Heart left ventricle (tissue), 16 donors: ENCODE measurements around the gene KANSL3. TPM values are rescaled to one million over a fixed set of nuclear protein-coding genes. Genes with fewer than 3 reads are reported as not detected.

Experiments
- ATAC-seq, 4 donors: fragments of 200-7000 bp; cut with Tn5 transposase; one replicate each; pipeline ENCODE4 v1.9.1; 2020 to 2022; ENCODE audit warnings: moderate library complexity in 4 of 4, mild to moderate bottlenecking in 3 of 4, moderate number of reproducible peaks in 1 of 4
- DNase-seq, 5 donors: peaks; one replicate each; pipeline ENCODE4 v3.0.0-alpha.2; 2020
- H3K27ac ChIP-seq, 12 donors: fragments of 200-600 bp; sonication (generic) in 4 of 12; one replicate each; pipeline versions ENCODE4 v1.5.0 to v1.8.0; 2016 to 2022; ENCODE audit warnings: mild to moderate bottlenecking in 2 of 12
- H3K27me3 ChIP-seq, 9 donors: fragments of 200-600 bp; sonication (generic) in 2 of 9; one replicate each; pipeline versions ENCODE4 v1.5.1 to v1.8.0; 2016 to 2022; ENCODE audit warnings: mild to moderate bottlenecking in 3 of 9
- H3K36me3 ChIP-seq, 9 donors: fragments of 200-600 bp; sonication (generic) in 2 of 9; one replicate each; pipeline versions ENCODE4 v1.5.0 to v1.8.0; 2018 to 2022; ENCODE audit warnings: mild to moderate bottlenecking in 2 of 9
- H3K4me1 ChIP-seq, 12 donors: fragments of 200-600 bp; sonication (generic) in 4 of 12; one replicate each; pipeline versions ENCODE4 v1.5.0 to v1.8.0; 2016 to 2022; ENCODE audit warnings: mild to moderate bottlenecking in 3 of 12
- H3K4me3 ChIP-seq, 12 donors: fragments of 200-600 bp; sonication (generic) in 4 of 12; one replicate each; pipeline versions ENCODE4 v1.5.0 to v1.8.0; 2017 to 2022; ENCODE audit warnings: mild to moderate bottlenecking in 9 of 12, moderate library complexity in 4 of 12
- H3K9me3 ChIP-seq, 12 donors: fragments of 200-600 bp; sonication (generic) in 4 of 12; one replicate each; pipeline versions ENCODE4 v1.5.0 to v1.8.0; 2016 to 2022; ENCODE audit warnings: mild to moderate bottlenecking in 1 of 12
- POLR2A ChIP-seq, 2 donors: fragments of 450-650 bp; IDR thresholded peaks; one replicate each; pipeline ENCODE4 v1.6.1; 2017; ENCODE audit warnings: antibody characterized with exemption in 2 of 2, mild to moderate bottlenecking in 2 of 2, moderate library complexity in 2 of 2
- WGBS, 4 donors: extraction: QIAGEN DNeasy Blood & Tissue Kit in 2 of 4; methylation state at CpG; one replicate each; pipeline versions ENCODE4 v1.1.5 to v1.1.7; 2013 to 2018; 5-methylcytosine and 5-hydroxymethylcytosine counted together
- intact Hi-C, 10 donors: fragments of 100-400 bp; cut with DNase I; formaldehyde crosslinking; loops; one replicate each; pipeline versions ENCODE4 v1.11.1 to v1.14.2; 2022
- polyA plus RNA-seq, 2 donors: library from polyadenylated mRNA; stranded (reverse); fragments of 200-250 nt; gene quantifications; one replicate each; pipeline ENCODE4 v1.2.3, GENCODE V29; 2013
- total RNA-seq, 9 donors: library from RNA; depleted of rRNA in 2 of 9; stranded (reverse); fragments of >200 nt in 2 of 9; fragmentation: NEBNext Ultra II Directional in 3 of 9; extraction: Animal tissue kit (Norgen Biotek cat#: 25700) in 3 of 9; gene quantifications; one replicate each; pipeline versions ENCODE4 v1.1.0 to v1.2.4, GENCODE V29; 2016 to 2023
- TF ChIP-seq, protein P1 (sequence below), 12 donors: fragments of 200-600 bp; sonication (generic) in 4 of 12; IDR thresholded peaks; one replicate each; pipeline versions ENCODE4 v1.5.0 to v1.8.0; 2018 to 2022; ENCODE audit warnings: antibody characterized with exemption in 12 of 12, mild to moderate bottlenecking in 5 of 12
- donor health status: ischemic (EF 13 %, LVEDD 7.1; RV severe dilation, severe dysfunction).
- donor health status: healthy with polysubstance abuse.
- donor health status: DM: no; HTN: yes; CAD: no.
- donor health status: DM: no; HTN: no; CAD: no.
- donor health status: ischemic (EF 25% LVEDD 6.9; RV normal size, moderate dysfunction).
- donor health status: ischemic (EF 25% LVEDD 5.7; RV mildly dilated, moderate dysfunction).
- donor health status: healthy.
- donor health status: DM: yes; HTN: yes; CAD: no.
- donor health status: ischemic (EF 35%, LVEDD 5.7; RV mildly dilated, moderate dysfunction).
- donor health status: nonischemic (EF 11% LVEDD 7.7; RV severe dilation, severe dysfunction).
- donor health status: DM: yes; HTN: yes; CAD: no.
- donor health status: PGD.
- donor health status: ischemic (EF 29% LVEDD 5.4; RV normal size, mild dysfunction).
- donor health status: nonischemic (EF 23%, LVEDD 6.1; RV moderate dilation, normal function).

KANSL3 gene
- total and polyA plus RNA-seq, 11 donors = 13.8 to 38.0 (median 30.3) TPM

DNA sequence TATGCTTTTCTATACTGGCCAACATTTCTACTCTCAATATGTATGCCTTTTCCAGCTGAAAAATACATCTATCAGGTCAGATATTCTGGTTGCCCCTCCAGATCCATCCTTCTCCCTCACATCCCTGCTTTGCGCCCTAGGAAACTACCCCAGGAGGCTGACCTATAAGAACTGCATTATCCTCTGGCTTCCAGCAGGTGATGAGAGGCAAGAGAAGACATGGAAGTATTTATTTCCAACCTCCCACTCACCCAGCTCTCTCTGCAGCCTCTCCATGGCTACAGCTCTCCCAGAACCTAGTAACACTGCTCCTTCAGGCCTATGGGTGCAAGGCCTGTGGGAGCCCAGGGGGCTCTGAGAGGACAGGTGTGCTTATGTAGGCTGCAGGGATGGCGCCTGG is 58.7 kb downstream of the KANSL3 start:
- Histone ChIP-seq H3K9me3 (no peaks in the 10 kb centered on the region), H3K4me3 (no peak overlapping the region), H3K27ac (no peak overlapping the region), H3K27me3 (no peaks in the 10 kb centered on the region), H3K4me1 (peaks cover 0 to 6% (median 0%) of the 10 kb centered on the region in 12 donors), H3K36me3 (peaks cover 0 to 7% (median 0%) of the 10 kb centered on the region in 9 donors)
- ATAC-seq (no peak), DNase-seq (no peak)
- intact Hi-C loops = no loop called here
- TF ChIP-seq, protein P1, sequence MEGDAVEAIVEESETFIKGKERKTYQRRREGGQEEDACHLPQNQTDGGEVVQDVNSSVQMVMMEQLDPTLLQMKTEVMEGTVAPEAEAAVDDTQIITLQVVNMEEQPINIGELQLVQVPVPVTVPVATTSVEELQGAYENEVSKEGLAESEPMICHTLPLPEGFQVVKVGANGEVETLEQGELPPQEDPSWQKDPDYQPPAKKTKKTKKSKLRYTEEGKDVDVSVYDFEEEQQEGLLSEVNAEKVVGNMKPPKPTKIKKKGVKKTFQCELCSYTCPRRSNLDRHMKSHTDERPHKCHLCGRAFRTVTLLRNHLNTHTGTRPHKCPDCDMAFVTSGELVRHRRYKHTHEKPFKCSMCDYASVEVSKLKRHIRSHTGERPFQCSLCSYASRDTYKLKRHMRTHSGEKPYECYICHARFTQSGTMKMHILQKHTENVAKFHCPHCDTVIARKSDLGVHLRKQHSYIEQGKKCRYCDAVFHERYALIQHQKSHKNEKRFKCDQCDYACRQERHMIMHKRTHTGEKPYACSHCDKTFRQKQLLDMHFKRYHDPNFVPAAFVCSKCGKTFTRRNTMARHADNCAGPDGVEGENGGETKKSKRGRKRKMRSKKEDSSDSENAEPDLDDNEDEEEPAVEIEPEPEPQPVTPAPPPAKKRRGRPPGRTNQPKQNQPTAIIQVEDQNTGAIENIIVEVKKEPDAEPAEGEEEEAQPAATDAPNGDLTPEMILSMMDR (IDR thresholded peaks at IDR 0.05) = no peak
- TF ChIP-seq POLR2A (IDR thresholded peaks at IDR 0.05) = no peak
- 97 to 99% (median 98%) methylated on average over 2 of the region's 2 CpGs for WGBS, 4 donors

DNA sequence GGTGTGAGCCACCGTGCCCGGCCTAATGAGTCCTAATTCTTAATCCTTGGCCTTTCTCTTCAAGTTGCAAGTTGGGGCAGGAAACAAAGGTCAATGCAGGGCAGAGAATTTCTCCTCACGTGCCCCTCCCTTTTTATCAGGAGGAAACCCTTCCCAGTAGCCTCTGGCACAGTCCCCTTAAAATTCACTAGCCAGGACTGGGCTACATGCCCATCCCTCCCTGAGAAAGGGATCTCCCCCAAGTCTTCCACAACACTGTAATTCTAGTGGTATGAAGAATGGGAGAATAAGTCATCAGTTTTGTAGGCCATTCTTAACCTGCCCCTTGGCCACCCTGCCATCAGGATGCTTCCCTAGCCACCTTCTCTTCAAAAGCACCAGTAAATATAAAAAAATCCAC is 59.4 kb downstream of the KANSL3 start:
- TF ChIP-seq, protein P1 (IDR thresholded peaks at IDR 0.05) = no peak
- no peak for TF ChIP-seq POLR2A (IDR thresholded peaks at IDR 0.05)
- Histone ChIP-seq H3K4me3 (no peak overlapping the region), H3K4me1 (peaks cover 0 to 2% (median 0%) of the 10 kb centered on the region in 12 donors), H3K27ac (no peak overlapping the region), H3K9me3 (no peaks in the 10 kb centered on the region), H3K27me3 (no peaks in the 10 kb centered on the region), H3K36me3 (peaks cover 0 to 6% (median 0%) of the 10 kb centered on the region in 9 donors)
- ATAC-seq = no peak
- intact Hi-C loops = no loop called here
- 53 to 83% (median 63%) methylated on average over 3 of the region's 3 CpGs for WGBS, 4 donors
- no peak for DNase-seq

DNA sequence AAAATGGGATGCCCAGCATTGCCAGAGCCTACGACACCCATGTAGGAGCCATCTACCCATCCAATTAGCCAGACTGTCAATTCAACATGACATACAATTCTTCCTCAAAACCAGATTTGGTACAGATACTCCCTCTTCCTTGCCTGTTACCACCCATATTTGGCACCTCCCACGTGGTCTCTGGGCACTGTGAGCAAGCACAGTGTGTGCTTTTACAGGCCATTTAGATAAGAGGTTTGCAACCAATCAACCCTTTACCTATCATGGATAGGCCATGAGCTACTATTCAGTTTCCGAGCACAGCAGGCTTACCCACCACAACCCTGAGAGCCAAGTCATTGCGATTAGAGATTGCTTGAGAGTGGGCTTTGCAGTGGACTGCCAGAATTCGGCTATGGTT is 60.6 kb downstream of the KANSL3 start:
- Histone ChIP-seq H3K4me3 (no peak overlapping the region), H3K4me1 (peaks cover 0 to 2% (median 0%) of the 10 kb centered on the region in 12 donors), H3K9me3 (no peaks in the 10 kb centered on the region), H3K36me3 (no peaks in the 10 kb centered on the region), H3K27ac (no peak overlapping the region), H3K27me3 (no peaks in the 10 kb centered on the region)
- intact Hi-C loops = no loop called here
- DNase-seq = no peak
- TF ChIP-seq POLR2A (IDR thresholded peaks at IDR 0.05) = no peak
- TF ChIP-seq, protein P1 (IDR thresholded peaks at IDR 0.05) = no peak
- 70 to 95% (median 85%) methylated on average over 4 to 5 of the region's 5 CpGs for WGBS, 4 donors
- ATAC-seq = no peak

DNA sequence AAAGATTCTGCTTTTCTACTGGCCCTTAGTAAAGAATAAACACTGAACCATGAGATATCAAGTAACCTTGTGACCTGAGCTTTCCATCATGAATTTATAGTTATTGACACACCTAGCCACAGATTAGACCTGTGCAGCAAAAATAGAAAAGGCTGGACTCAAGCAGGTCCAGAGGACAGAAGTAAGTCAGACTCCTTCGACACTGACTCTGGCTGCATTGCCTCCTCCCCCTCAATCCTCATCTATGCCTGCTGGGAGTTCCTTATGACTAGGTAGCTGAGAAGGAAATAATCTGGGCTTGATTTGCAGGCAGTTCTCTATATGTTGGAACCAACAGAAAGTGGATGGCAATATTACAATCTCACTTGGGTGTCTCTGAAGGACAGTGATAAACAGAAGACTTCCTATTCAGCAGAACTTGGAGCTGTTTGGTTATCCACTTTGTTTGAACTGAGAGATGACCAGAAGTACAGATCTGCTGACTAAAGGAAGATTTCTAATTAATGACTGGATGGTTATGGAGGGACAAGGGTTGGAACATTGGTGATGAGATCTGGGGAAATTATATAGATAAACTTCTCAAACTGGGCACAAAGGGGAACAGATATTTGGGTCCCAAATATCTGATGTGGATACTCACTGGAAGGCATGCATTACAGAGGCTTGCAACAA is 62.2 kb downstream of the KANSL3 start:
- H3K9me3 ChIP-seq = no peaks in the 10 kb centered on the region
- H3K27me3 ChIP-seq = no peaks in the 10 kb centered on the region
- DNase-seq = no peak
- H3K4me3 ChIP-seq = no peak overlapping the region
- TF ChIP-seq, protein P1 (IDR thresholded peaks at IDR 0.05) = no peak
- no peak for TF ChIP-seq POLR2A (IDR thresholded peaks at IDR 0.05)
- H3K36me3 ChIP-seq = no peaks in the 10 kb centered on the region
- no peak overlapping the region for H3K27ac ChIP-seq
- H3K4me1 ChIP-seq = peaks cover 0 to 2% (median 0%) of the 10 kb centered on the region in 12 donors
- WGBS, 4 donors = 79 to 94% (median 85%) methylated on average over 1 of the region's 1 CpG
- no peak for ATAC-seq
- intact Hi-C loops = no loop called here
